Neural cell (in vitro differentiated cells): Measurements from ENCODE around the gene MACF1.

ENCODE experiments used
- POLR2AphosphoS5 ChIP-seq: IDR thresholded peaks from 2 replicates; pipeline ENCODE4 v1.6.1; 2012
- TAF1 ChIP-seq: IDR thresholded peaks from 2 replicates; pipeline ENCODE4 v1.6.1; 2012; ENCODE audit warnings: low read depth
- TF ChIP-seq, protein P1 (sequence below): fragments of 450-650 bp; IDR thresholded peaks from 2 replicates; pipeline ENCODE4 v1.5.1; 2014; ENCODE audit warnings: antibody characterized with exemption, mild to moderate bottlenecking, moderate library complexity; ENCODE audit not compliant: poor library complexity, severe bottlenecking
- TF ChIP-seq, protein P2 (sequence below): IDR thresholded peaks from 2 replicates; pipeline ENCODE4 v1.6.1; 2012; ENCODE audit warnings: borderline replicate concordance

DNA sequence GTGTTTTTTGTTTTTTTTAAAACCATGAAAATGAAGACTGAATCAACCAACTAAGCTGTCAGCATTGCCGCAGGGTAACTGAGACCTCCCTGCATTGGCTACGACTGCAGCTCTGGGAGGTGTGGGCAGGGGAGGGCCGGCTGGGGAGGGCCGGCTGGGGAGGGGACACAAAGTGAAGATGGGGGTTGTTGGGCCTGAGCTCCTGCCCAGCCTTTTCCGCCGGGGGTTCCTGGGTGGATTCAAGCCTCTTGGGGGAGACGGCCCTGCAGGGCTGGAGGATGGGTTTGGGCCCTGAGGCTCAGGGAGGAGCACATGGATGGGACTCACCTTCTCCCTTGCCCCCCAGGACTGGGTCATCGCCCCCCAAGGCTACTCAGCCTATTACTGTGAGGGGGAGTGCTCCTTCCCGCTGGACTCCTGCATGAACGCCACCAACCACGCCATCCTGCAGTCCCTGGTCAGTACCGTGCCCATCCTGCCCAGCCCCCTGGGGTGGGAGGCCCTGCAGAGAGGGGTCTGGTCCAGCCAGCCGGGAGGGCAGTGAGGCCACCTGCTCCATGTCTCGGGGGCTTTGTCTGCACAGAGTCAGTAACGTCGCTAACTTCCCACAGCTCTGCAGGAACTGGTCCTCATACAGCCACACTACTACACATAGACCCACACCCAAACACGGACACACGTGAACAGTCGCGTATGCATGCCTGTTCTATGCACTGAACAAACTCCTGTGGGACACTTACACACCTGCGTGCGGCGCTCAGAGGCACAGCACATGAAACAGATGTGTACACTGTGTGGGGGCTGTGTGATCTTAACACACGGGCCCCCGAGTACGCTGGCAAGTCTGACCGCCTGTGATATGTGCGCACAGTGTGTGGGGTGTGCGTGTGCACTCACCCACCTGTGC is 318.4 kb downstream of the MACF1 start:
- TF ChIP-seq, protein P1, sequence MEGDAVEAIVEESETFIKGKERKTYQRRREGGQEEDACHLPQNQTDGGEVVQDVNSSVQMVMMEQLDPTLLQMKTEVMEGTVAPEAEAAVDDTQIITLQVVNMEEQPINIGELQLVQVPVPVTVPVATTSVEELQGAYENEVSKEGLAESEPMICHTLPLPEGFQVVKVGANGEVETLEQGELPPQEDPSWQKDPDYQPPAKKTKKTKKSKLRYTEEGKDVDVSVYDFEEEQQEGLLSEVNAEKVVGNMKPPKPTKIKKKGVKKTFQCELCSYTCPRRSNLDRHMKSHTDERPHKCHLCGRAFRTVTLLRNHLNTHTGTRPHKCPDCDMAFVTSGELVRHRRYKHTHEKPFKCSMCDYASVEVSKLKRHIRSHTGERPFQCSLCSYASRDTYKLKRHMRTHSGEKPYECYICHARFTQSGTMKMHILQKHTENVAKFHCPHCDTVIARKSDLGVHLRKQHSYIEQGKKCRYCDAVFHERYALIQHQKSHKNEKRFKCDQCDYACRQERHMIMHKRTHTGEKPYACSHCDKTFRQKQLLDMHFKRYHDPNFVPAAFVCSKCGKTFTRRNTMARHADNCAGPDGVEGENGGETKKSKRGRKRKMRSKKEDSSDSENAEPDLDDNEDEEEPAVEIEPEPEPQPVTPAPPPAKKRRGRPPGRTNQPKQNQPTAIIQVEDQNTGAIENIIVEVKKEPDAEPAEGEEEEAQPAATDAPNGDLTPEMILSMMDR: no peak
- no peak for TF ChIP-seq POLR2AphosphoS5
- TF ChIP-seq, protein P2, sequence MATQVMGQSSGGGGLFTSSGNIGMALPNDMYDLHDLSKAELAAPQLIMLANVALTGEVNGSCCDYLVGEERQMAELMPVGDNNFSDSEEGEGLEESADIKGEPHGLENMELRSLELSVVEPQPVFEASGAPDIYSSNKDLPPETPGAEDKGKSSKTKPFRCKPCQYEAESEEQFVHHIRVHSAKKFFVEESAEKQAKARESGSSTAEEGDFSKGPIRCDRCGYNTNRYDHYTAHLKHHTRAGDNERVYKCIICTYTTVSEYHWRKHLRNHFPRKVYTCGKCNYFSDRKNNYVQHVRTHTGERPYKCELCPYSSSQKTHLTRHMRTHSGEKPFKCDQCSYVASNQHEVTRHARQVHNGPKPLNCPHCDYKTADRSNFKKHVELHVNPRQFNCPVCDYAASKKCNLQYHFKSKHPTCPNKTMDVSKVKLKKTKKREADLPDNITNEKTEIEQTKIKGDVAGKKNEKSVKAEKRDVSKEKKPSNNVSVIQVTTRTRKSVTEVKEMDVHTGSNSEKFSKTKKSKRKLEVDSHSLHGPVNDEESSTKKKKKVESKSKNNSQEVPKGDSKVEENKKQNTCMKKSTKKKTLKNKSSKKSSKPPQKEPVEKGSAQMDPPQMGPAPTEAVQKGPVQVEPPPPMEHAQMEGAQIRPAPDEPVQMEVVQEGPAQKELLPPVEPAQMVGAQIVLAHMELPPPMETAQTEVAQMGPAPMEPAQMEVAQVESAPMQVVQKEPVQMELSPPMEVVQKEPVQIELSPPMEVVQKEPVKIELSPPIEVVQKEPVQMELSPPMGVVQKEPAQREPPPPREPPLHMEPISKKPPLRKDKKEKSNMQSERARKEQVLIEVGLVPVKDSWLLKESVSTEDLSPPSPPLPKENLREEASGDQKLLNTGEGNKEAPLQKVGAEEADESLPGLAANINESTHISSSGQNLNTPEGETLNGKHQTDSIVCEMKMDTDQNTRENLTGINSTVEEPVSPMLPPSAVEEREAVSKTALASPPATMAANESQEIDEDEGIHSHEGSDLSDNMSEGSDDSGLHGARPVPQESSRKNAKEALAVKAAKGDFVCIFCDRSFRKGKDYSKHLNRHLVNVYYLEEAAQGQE: no peak
- TF ChIP-seq TAF1: no peak
